ENCODE data around the gene ITIH5. TPM values are rescaled to one million over a fixed set of nuclear protein-coding genes. Genes with fewer than 3 reads are reported as not detected.
"Not testable (repeated sequence)": the region's sequence is repeated elsewhere in the genome, so short reads cannot be mapped to it uniquely, and the experiment has no call there.

ITIH5 gene
- not detected for polyA plus RNA-seq (2013)

GRCh38 chr10:7666253-7667023 is at the start of gene ITIH5:
ITIH5 (minus strand) TSS chr10:7666966; CDS start chr10:7666892, 74 bp downstream.
- Histone ChIP-seq H3K36me3 (ENCODE audit: control insufficient read depth in 4 of 4, insufficient read depth in 4 of 4, low read length in 3 of 4) (no peaks in the 10 kb centered on the region), H3K27me3 (replicated peaks in 2 of 5; ENCODE audit: control insufficient read depth in 4 of 5, insufficient read depth in 5 of 5, low read length in 4 of 5) (peaks cover 11 to 75% (median 31%) of the 10 kb centered on the region in 5 experiments), H3K4me1 (ENCODE audit: control extremely low read depth in 1 of 4, control insufficient read depth in 4 of 4, insufficient read depth in 4 of 4, low read length in 3 of 4) (peaks cover 4 to 11% (median 8%) of the 10 kb centered on the region in 4 experiments), H3K9me3 (ENCODE audit: control extremely low read depth in 1 of 5, control insufficient read depth in 4 of 5, insufficient read depth in 2 of 5, low read depth in 1 of 5, low read length in 4 of 5) (no peaks in the 10 kb centered on the region), H3K27ac (ENCODE audit: insufficient read depth in 1 of 2, low read depth in 1 of 2, low read length in 2 of 2, poor library complexity in 1 of 2, severe bottlenecking in 2 of 2) (no peak within 1 kb of the TSS), H3K4me3 (ENCODE audit: control insufficient read depth in 1 of 7, extremely low read depth in 1 of 7, insufficient read depth in 4 of 7, low read depth in 2 of 7, low read length in 6 of 7) (peak within 1 kb of the TSS in 6 of 7 experiments; percentile 46 to 74 (median 62))
- under 1% methylated on average over 34 of the region's 54 CpGs for WGBS (ENCODE audit: insufficient coverage)
- POLR2A ChIA-PET, result no interaction called here
- peak in 2 of 3 donors; percentile 18 to 20 for DNase-seq
- CTCF ChIA-PET, result interaction anchor here (0.7 to 1.6 kb wide), 2 partner anchors 20 to 44 kb away, joined by 4 to 6 read pairs; no protein-coding TSS in a partner anchor

GRCh38 chr10:7715515-7715914 is 48.7 kb upstream of the ITIH5 start:
- WGBS (ENCODE audit: insufficient coverage), result 100% methylated on average over 7 of the region's 7 CpGs
- Histone ChIP-seq H3K4me1 (ENCODE audit: control extremely low read depth in 1 of 4, control insufficient read depth in 4 of 4, insufficient read depth in 4 of 4, low read length in 3 of 4) (no peaks in the 10 kb centered on the region), H3K36me3 (ENCODE audit: control insufficient read depth in 4 of 4, insufficient read depth in 4 of 4, low read length in 3 of 4) (no peaks in the 10 kb centered on the region), H3K4me3 (ENCODE audit: control insufficient read depth in 1 of 7, extremely low read depth in 1 of 7, insufficient read depth in 4 of 7, low read depth in 2 of 7, low read length in 6 of 7) (no peak overlapping the region), H3K27ac (ENCODE audit: insufficient read depth in 1 of 2, low read depth in 1 of 2, low read length in 2 of 2, poor library complexity in 1 of 2, severe bottlenecking in 2 of 2) (no peak overlapping the region), H3K27me3 (replicated peaks in 2 of 5; ENCODE audit: control insufficient read depth in 4 of 5, insufficient read depth in 5 of 5, low read length in 4 of 5) (no peaks in the 10 kb centered on the region), H3K9me3 (ENCODE audit: control extremely low read depth in 1 of 5, control insufficient read depth in 4 of 5, insufficient read depth in 2 of 5, low read depth in 1 of 5, low read length in 4 of 5) (peaks cover 0 to 3% (median 0%) of the 10 kb centered on the region in 5 experiments)
- ChIA-PET POLR2A (no interaction called here), CTCF (no interaction called here)
- no peak for DNase-seq

DNA sequence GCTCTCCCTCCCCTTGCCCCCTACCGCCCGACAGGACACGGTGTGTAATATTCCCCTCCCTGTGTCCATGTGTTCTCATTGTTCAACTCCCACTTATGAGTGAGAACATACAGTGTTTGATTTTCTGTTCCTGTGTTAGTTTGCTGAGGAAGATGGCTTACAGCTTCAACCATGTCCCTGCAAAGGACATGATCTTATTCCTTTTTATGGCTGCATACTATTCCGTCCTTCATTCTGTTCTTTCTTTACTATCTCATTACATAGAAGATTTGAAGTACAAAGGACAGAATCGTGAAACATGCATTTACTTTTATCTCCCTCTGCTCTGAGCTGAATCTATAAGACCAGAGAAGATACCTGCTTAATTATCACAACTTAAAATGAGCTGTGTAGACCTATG is 44.3 kb upstream of the ITIH5 start:
- H3K4me3 ChIP-seq (ENCODE audit: control insufficient read depth in 1 of 7, extremely low read depth in 1 of 7, insufficient read depth in 4 of 7, low read depth in 2 of 7, low read length in 6 of 7); H3K4me1 ChIP-seq (ENCODE audit: control extremely low read depth in 1 of 4, control insufficient read depth in 4 of 4, insufficient read depth in 4 of 4, low read length in 3 of 4); H3K27ac ChIP-seq (ENCODE audit: insufficient read depth in 1 of 2, low read depth in 1 of 2, low read length in 2 of 2, poor library complexity in 1 of 2, severe bottlenecking in 2 of 2); DNase-seq; POLR2A ChIA-PET; CTCF ChIA-PET; H3K36me3 ChIP-seq (ENCODE audit: control insufficient read depth in 4 of 4, insufficient read depth in 4 of 4, low read length in 3 of 4); H3K9me3 ChIP-seq (ENCODE audit: control extremely low read depth in 1 of 5, control insufficient read depth in 4 of 5, insufficient read depth in 2 of 5, low read depth in 1 of 5, low read length in 4 of 5); H3K27me3 ChIP-seq (replicated peaks in 2 of 5; ENCODE audit: control insufficient read depth in 4 of 5, insufficient read depth in 5 of 5, low read length in 4 of 5): not testable (repeated sequence)
- 92% methylated on average over 4 of the region's 5 CpGs for WGBS (ENCODE audit: insufficient coverage)

DNA sequence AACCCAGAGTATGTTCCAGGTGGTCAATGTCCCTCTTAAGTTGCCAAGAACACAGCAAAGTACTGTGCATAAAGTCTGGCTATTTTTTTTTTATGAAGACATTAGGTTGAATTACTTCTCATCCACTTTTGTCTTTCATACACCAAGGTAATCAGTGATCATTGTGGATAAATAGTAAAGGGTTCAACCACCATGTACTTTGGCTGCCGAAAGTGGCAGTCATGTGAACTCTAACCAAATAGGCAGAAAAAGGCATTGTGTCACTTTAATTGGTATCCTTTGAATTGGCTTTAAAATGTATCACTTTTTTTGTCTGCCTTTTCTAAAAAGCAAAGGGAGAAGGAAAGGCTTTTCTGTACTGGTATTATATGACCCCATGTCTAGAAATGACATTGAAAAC is 43.7 kb upstream of the ITIH5 start:
- peaks cover 0 to 5% (median 5%) of the 10 kb centered on the region in 5 experiments for H3K27me3 ChIP-seq (replicated peaks in 2 of 5; ENCODE audit: control insufficient read depth in 4 of 5, insufficient read depth in 5 of 5, low read length in 4 of 5)
- ChIA-PET POLR2A (no interaction called here), CTCF (no interaction called here)
- H3K9me3 ChIP-seq (ENCODE audit: control extremely low read depth in 1 of 5, control insufficient read depth in 4 of 5, insufficient read depth in 2 of 5, low read depth in 1 of 5, low read length in 4 of 5), result peaks cover 0 to 3% (median 0%) of the 10 kb centered on the region in 5 experiments
- no peak overlapping the region for H3K27ac ChIP-seq (ENCODE audit: insufficient read depth in 1 of 2, low read depth in 1 of 2, low read length in 2 of 2, poor library complexity in 1 of 2, severe bottlenecking in 2 of 2)
- no peak for DNase-seq
- whole genome bisulfite sequencing (ENCODE audit: insufficient coverage), result 100% methylated on average over 1 of the region's 1 CpG
- H3K4me3 ChIP-seq (ENCODE audit: control insufficient read depth in 1 of 7, extremely low read depth in 1 of 7, insufficient read depth in 4 of 7, low read depth in 2 of 7, low read length in 6 of 7), result no peak overlapping the region
- no peaks in the 10 kb centered on the region for H3K4me1 ChIP-seq (ENCODE audit: control extremely low read depth in 1 of 4, control insufficient read depth in 4 of 4, insufficient read depth in 4 of 4, low read length in 3 of 4)
- H3K36me3 ChIP-seq (ENCODE audit: control insufficient read depth in 4 of 4, insufficient read depth in 4 of 4, low read length in 3 of 4), result no peaks in the 10 kb centered on the region

GRCh38 chr10:7708832-7709231 is 42.1 kb upstream of the ITIH5 start:
- H3K4me3 ChIP-seq (ENCODE audit: control insufficient read depth in 1 of 7, extremely low read depth in 1 of 7, insufficient read depth in 4 of 7, low read depth in 2 of 7, low read length in 6 of 7), result no peak overlapping the region
- no peaks in the 10 kb centered on the region for H3K4me1 ChIP-seq (ENCODE audit: control extremely low read depth in 1 of 4, control insufficient read depth in 4 of 4, insufficient read depth in 4 of 4, low read length in 3 of 4)
- no peaks in the 10 kb centered on the region for H3K36me3 ChIP-seq (ENCODE audit: control insufficient read depth in 4 of 4, insufficient read depth in 4 of 4, low read length in 3 of 4)
- POLR2A ChIA-PET, result no interaction called here
- no peak for DNase-seq
- H3K27me3 ChIP-seq (replicated peaks in 2 of 5; ENCODE audit: control insufficient read depth in 4 of 5, insufficient read depth in 5 of 5, low read length in 4 of 5), result peaks cover 0 to 16% (median 5%) of the 10 kb centered on the region in 5 experiments
- CTCF ChIA-PET, result no interaction called here
- no peak overlapping the region for H3K27ac ChIP-seq (ENCODE audit: insufficient read depth in 1 of 2, low read depth in 1 of 2, low read length in 2 of 2, poor library complexity in 1 of 2, severe bottlenecking in 2 of 2)
- peaks cover 0 to 3% (median 0%) of the 10 kb centered on the region in 5 experiments for H3K9me3 ChIP-seq (ENCODE audit: control extremely low read depth in 1 of 5, control insufficient read depth in 4 of 5, insufficient read depth in 2 of 5, low read depth in 1 of 5, low read length in 4 of 5)
- whole genome bisulfite sequencing (ENCODE audit: insufficient coverage), result 100% methylated on average over 3 of the region's 4 CpGs

GRCh38 chr10:7707858-7708622 is 41.3 kb upstream of the ITIH5 start:
- ChIA-PET POLR2A (no interaction called here), CTCF (interaction anchor here (1.2 kb wide), 1 partner anchor 21 kb away, joined by 5 read pairs; no protein-coding TSS in a partner anchor)
- DNase-seq, result peak in 1 of 3 donors; percentile 10
- no peak overlapping the region for H3K4me3 ChIP-seq (ENCODE audit: control insufficient read depth in 1 of 7, extremely low read depth in 1 of 7, insufficient read depth in 4 of 7, low read depth in 2 of 7, low read length in 6 of 7)
- H3K27me3 ChIP-seq (replicated peaks in 2 of 5; ENCODE audit: control insufficient read depth in 4 of 5, insufficient read depth in 5 of 5, low read length in 4 of 5), result peaks cover 0 to 20% (median 5%) of the 10 kb centered on the region in 5 experiments
- H3K4me1 ChIP-seq (ENCODE audit: control extremely low read depth in 1 of 4, control insufficient read depth in 4 of 4, insufficient read depth in 4 of 4, low read length in 3 of 4), result no peaks in the 10 kb centered on the region
- H3K9me3 ChIP-seq (ENCODE audit: control extremely low read depth in 1 of 5, control insufficient read depth in 4 of 5, insufficient read depth in 2 of 5, low read depth in 1 of 5, low read length in 4 of 5), result peaks cover 0 to 3% (median 0%) of the 10 kb centered on the region in 5 experiments
- no peaks in the 10 kb centered on the region for H3K36me3 ChIP-seq (ENCODE audit: control insufficient read depth in 4 of 4, insufficient read depth in 4 of 4, low read length in 3 of 4)
- WGBS (ENCODE audit: insufficient coverage), result 99% methylated on average over 4 of the region's 5 CpGs
- no peak overlapping the region for H3K27ac ChIP-seq (ENCODE audit: insufficient read depth in 1 of 2, low read depth in 1 of 2, low read length in 2 of 2, poor library complexity in 1 of 2, severe bottlenecking in 2 of 2)

DNA sequence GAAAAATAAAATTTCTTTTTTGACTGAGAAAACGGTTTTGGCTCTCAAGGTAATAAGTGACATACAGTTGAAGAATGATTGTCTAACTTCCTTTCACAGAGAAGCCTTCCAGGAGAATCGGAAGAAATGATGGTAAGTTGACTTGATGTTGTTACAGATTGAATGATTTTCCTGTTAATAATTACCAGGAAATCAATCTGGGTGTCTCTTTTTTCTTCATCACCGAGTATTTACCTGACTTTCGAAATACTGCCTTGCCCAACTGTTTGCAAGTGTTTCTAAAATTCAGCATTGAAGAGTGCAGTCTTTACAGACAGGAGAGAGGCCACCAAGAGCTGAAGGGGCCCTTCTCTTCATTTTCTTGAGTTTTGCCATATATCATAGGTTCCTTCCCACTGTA is 40.3 kb upstream of the ITIH5 start:
- Histone ChIP-seq H3K4me3 (ENCODE audit: control insufficient read depth in 1 of 7, extremely low read depth in 1 of 7, insufficient read depth in 4 of 7, low read depth in 2 of 7, low read length in 6 of 7) (no peak overlapping the region), H3K9me3 (ENCODE audit: control extremely low read depth in 1 of 5, control insufficient read depth in 4 of 5, insufficient read depth in 2 of 5, low read depth in 1 of 5, low read length in 4 of 5) (peaks cover 0 to 3% (median 0%) of the 10 kb centered on the region in 5 experiments)
- WGBS (ENCODE audit: insufficient coverage), result 89% methylated on average over 4 of the region's 4 CpGs

More for the DNA sequence above, 40.3 kb upstream of the ITIH5 start:
- ChIA-PET POLR2A (no interaction called here), CTCF (interaction anchor here (1.2 kb wide), 1 partner anchor 20 kb away, joined by 5 read pairs; no protein-coding TSS in a partner anchor)
- Histone ChIP-seq H3K36me3 (ENCODE audit: control insufficient read depth in 4 of 4, insufficient read depth in 4 of 4, low read length in 3 of 4) (no peaks in the 10 kb centered on the region), H3K4me1 (ENCODE audit: control extremely low read depth in 1 of 4, control insufficient read depth in 4 of 4, insufficient read depth in 4 of 4, low read length in 3 of 4) (no peaks in the 10 kb centered on the region), H3K27ac (ENCODE audit: insufficient read depth in 1 of 2, low read depth in 1 of 2, low read length in 2 of 2, poor library complexity in 1 of 2, severe bottlenecking in 2 of 2) (no peak overlapping the region), H3K27me3 (replicated peaks in 2 of 5; ENCODE audit: control insufficient read depth in 4 of 5, insufficient read depth in 5 of 5, low read length in 4 of 5) (peaks cover 0 to 25% (median 5%) of the 10 kb centered on the region in 5 experiments)
- no peak for DNase-seq
